Fibroblast of the conjunctiva (primary cell): ENCODE results near the gene UTS2R.
"Not testable (repeated sequence)": the region's sequence is repeated elsewhere in the genome, so short reads cannot be mapped to it uniquely, and the experiment has no call there.

ENCODE experiments used
- DNase-seq: peaks from one replicate; pipeline ENCODE4 v3.0.0-alpha.2; 2010; ENCODE audit warnings: low read depth

The UTS2R gene

GRCh38 chr17:82334204-82334621 is 37.4 kb upstream of the UTS2R start:
- no peak for DNase-seq

GRCh38 chr17:82334622-82335394 is 36.8 kb upstream of the UTS2R start:
- DNase-seq = no peak

GRCh38 chr17:82338858-82339633 is 32.5 kb upstream of the UTS2R start:
- peak; percentile 36 for DNase-seq

GRCh38 chr17:82339634-82340580 is 31.7 kb upstream of the UTS2R start:
- no peak for DNase-seq

- no peak for DNase-seq
Observed at GRCh38 chr17:82342361-82343079, 29.0 kb upstream of the UTS2R start.

- no peak for DNase-seq
Observed at GRCh38 chr17:82343560-82343959, 28.0 kb upstream of the UTS2R start.

GRCh38 chr17:82344175-82344907 is 27.2 kb upstream of the UTS2R start:
- no peak for DNase-seq

GRCh38 chr17:82345151-82345976 is 26.2 kb upstream of the UTS2R start:
- no peak for DNase-seq

GRCh38 chr17:82346342-82347300 is 24.9 kb upstream of the UTS2R start:
- no peak for DNase-seq

GRCh38 chr17:82347994-82348393 is 23.6 kb upstream of the UTS2R start:
- not testable (repeated sequence) for DNase-seq

GRCh38 chr17:82348434-82348833 is 23.1 kb upstream of the UTS2R start:
- no peak for DNase-seq

- DNase-seq = no peak
Observed at GRCh38 chr17:82348866-82349265, 22.7 kb upstream of the UTS2R start.

GRCh38 chr17:82349287-82349701 is 22.3 kb upstream of the UTS2R start:
- DNase-seq = peak; percentile 37

GRCh38 chr17:82350182-82351030 is 21.2 kb upstream of the UTS2R start:
- no peak for DNase-seq

GRCh38 chr17:82351254-82351712 is 20.3 kb upstream of the UTS2R start:
- no peak for DNase-seq

GRCh38 chr17:82351713-82352488 is 19.7 kb upstream of the UTS2R start:
- DNase-seq = peak; percentile 77

- no peak for DNase-seq
Observed at GRCh38 chr17:82353484-82353883, 18.1 kb upstream of the UTS2R start.
